Measurements from ENCODE around the gene KCNH3.

KCNH3 gene

DNA sequence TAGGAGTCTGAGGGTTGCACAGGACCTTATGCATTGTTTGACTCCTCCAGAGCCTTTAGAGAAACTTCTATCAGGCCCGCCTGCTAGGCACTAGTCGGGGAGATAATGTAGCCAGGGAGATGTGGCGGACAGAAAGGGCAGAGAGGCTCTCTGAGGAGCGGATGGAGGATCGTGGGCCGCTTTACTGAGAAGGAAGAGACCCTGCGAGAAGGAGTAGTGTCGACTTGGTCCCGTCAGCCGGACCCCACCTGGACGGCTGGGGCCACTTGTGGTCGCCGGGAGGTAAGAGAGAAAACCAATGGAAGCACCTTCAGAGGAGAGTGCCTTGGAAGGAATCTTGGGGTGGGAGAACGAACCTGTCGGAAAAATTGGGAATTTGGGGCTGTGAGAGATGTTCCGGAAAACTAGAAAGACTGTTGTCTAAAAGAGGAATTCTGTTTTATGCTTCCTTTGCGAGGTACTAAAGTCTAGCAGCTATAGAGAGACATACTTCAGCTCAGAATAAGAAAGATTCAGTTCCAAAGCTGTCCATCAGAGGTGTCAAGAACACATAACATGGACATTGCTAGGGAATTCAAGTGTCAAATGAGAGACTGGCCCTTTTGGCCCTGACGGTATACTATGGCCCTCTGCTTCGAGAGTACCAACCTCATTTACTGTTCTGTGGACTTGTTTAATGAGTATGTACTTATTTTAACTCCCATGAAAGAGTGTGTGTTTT lies 29.8 kb downstream of the KCNH3 start:
- intact Hi-C loops (cut with DNase I): no loop called here
- DNase-seq: peak in 1 of 42 donors; percentile 52

DNA sequence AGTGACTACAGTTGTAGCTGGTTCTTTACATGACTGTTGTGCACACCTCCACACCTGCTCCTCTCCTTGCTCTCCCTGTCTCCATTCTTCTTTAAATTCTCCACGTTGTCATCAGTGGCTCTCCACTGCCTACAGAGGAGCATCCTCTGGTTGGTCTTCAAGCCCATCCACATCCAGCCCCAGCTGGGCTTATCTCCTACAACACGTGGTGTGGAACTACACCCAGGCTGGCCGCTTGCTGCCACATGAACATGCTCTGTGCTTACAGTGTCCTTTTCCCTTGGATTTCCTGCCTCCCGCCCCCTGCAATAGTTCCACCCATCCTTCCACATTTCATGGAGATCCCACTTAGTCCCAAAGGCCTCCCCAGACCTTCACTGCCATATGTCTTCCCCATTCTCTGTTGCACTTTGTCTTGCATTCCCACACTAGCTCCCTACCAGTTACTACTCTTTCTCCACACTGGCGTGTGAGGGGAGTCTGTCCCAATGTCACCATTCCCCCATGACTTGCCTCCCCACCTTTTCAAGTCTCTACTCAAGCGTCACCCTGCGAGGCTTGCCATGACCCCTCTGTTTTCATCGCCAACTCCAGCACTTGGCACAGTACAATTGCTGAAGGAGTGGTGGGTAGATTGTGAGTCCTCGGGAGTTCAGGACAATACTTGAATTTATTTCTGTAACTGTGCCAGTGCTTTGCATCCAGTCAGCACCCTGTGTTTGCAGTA lies 38.9 kb downstream of the KCNH3 start:
- peak in 1 of 42 donors; percentile 16 for DNase-seq
- intact Hi-C loops (cut with DNase I): no loop called here

DNA sequence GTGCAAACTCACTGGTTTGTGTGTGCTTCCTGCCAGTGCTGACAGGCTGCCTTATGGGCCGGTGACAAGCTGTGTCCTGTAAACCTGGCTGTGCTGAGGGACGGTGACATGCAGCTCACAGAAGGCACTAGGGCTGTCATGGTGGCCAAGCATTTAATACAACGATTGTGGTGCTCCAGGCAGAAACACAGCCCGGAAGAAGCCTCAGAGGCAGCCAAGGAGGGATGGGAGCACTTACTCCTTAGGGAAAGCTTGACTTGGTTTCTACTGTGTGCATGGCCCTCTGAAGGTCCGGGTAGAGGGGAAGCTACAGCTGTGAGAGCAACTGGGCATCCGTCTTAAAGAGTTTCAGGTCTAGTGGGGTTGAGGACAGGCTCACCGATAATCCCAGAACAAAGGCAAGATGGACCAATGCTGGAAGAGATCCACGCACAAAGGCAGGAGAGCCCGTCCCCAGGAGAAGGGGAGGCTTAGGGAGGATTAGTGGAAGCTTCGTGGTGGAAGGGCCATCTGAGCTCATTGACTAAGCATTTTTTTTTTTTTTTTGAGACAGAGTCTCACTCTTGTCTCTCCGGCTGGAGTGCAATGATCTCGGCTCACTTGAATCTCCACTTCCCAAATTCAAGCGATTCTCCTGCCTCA lies 39.8 kb downstream of the KCNH3 start:
- peak in 1 of 42 donors; percentile 5 for DNase-seq
- intact Hi-C loops (cut with DNase I): no loop called here

DNA sequence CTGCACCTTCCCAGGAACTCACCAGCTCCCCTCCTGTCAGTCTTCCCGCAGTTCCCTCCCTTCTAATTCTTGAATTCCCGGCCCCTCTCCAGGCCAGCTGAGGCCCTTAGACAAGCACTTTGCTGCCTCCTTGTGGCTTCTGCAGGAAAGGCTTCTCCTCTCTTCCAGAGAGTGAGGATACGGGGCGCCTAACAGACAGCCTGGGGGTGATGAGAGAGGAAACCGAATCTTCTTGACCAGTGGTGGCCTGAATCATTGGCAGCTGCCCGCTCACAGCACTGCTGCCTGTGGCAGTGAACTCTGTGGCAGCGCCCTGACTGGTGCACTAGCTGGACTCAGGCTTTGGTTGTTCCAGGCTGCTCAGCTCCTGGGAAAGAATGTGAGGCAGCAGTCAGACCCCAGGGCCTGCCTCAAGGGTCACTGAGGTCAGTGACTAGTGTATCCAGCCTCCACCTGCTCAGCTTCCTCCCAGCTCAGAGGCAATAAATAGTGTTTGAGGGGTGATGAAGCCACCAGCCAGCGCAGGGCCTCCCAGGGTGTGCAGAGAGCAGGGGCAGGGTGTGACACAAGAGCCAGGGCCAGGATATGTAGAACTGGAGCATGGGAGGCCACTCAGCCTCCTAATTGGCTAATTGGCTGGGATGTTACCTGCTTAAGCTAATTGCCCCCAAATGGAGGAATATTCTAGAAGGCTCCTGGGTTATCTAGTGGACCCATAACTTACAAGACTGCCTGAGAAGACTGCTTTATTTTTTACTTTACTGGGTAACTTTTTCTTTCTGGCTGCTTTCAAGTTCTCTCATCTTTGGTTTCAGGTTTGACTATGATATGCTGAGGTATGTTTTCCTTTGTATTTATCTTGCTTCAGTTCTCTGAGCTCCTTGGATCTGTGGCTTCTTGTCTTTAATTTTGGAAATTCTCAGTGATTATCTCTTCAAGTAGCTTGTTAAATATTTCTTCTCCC lies 42.0 kb downstream of the KCNH3 start:
- DNase-seq: peak; percentile 43 to 92 (median 81)
- intact Hi-C loops (cut with DNase I): no loop called here

DNA sequence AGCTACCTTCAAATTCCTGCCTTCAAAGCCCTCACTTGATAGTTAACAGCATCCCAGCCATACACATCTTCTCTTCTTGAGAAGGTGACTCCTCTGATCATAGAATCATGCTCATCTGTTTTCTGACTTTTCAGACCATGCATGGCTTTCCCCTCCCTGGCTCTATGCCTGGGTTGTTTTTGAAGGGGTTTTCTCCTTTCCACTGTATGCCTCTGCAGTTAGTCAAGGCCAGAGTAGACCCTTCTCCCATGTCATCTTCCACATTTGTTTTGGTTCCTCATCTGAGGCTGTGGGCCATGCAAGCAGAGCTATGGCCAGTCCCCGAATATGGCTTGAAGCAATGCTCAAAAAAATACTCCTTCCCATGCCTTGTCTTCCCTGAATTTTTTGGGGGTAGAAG lies 43.4 kb downstream of the KCNH3 start:
- DNase-seq: no peak
- intact Hi-C loops (cut with DNase I): no loop called here

DNA sequence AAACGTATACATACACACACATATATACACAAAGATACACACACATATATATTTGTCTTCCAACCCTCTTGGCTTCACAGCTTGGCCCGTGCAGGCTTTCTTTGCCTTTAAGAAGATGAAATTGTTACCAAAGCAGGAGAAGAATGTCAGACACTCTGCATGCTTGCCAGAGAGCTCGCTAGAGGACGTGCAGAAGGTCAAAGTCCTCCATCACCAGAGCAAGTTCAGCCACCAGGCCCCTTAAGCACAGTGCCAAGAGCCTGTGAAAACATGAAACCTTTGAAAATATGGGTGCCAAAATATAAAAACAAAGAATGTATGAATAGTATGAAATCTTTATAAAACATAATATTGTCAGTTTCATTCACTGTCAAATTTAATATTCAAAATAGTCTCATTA lies 44.0 kb downstream of the KCNH3 start:
- DNase-seq: peak in 1 of 42 donors; percentile 32
- intact Hi-C loops (cut with DNase I): no loop called here

DNA sequence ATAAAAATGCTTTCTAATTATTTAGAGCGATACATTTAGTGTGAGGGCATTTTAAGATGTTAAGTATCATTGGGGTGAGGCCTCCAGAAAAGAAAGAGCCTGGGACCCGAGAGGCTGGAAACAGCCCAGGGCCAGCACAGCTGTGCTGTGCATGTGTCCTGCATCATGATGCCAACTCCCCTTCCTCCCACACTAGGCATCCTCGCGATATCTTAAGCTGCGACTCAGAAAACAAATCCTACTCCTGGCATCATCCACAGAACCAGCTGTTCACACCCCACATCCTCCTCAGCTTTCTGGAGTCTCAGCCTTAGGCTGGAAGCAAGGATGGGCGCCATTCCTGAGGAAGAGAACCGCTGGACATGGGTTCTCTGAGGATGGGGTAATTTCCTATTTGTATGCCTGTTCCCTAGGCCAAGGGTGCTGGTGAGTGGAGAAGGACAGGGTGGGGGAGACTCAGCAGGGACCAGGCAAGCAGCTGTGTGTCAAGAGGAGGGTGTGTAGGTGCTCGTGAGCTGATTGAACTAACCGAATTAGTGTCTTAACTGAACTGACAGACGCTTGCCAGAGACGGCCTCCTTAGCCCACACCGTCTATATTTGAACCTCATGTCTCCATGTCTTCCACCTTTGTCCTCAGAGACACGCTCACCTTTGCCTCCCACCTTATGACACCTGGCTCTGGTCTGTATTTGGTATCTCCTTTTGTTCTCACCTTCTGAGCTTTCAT lies 44.7 kb downstream of the KCNH3 start:
- peak in 26 of 42 donors; percentile 14 to 68 (median 32) for DNase-seq
- intact Hi-C loops (cut with DNase I): no loop called here

DNA sequence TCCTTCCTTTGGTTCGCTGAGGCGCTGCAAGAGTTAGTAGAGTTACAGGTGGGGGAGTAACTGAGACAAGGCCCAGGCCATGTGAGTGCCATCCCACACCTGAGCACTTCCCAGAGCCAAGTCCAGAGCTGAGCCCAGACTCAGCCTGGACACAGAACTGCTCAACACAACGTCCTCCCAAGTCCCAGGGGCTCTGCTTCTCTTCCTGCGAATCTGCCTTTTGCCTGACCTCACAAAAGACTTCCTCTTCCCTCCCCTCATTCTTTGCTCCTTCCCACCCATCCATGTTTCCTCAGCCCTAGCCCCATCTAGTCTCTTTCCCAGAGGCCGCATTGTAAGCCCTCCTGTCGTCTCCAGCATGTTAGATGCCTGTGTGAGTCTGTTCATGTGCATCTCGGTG lies 45.8 kb downstream of the KCNH3 start:
- intact Hi-C loops (cut with DNase I): no loop called here
- DNase-seq: no peak

DNA sequence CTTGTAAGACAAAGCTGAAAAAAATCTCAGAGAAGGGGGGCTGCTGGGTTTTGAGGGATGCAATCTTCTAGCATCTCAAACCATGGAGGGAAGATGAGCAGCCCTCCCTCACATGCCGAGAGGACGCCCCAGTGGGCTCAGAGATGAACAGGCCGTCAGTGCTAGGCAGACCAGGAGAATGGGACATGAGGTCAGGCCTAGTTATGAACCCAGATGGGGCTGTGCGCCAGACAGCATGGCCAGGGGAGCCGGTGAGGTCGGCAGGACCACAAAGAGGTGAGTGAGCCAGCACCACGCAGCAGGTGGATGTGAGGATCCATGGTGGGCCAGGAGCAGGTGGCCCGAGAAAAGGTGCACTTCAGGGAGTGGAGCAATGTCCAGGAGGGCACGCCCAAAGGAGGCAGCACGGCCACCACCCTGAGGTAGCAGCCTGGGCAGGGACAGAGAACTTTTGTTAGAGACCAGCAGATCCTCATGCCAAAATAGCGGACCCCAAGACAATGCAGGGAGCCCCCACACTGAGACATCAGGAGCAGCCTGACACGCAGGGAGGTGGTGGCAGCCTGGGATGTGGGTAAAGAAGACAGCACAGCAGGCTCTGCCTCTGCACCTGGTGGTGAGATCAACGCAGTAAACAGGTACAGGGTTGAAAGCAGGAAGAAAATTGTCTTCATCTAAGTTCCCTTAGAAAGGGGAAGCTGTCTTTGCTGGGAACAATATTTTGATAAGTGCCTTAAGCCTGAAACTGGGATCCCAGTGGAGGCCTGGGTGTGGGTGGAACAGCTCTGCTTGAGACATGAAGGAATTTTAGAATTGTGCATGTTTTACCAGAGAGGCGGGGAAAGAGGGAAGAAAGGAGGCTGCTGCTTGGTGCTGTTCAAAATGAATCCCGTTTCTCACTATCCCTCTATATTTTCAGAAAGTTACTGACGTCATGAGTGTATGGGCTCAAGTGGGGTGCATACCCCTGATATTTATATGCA lies 46.9 kb downstream of the KCNH3 start:
- intact Hi-C loops (cut with DNase I): no loop called here
- peak in 29 of 42 donors; percentile 11 to 78 (median 42) for DNase-seq

DNA sequence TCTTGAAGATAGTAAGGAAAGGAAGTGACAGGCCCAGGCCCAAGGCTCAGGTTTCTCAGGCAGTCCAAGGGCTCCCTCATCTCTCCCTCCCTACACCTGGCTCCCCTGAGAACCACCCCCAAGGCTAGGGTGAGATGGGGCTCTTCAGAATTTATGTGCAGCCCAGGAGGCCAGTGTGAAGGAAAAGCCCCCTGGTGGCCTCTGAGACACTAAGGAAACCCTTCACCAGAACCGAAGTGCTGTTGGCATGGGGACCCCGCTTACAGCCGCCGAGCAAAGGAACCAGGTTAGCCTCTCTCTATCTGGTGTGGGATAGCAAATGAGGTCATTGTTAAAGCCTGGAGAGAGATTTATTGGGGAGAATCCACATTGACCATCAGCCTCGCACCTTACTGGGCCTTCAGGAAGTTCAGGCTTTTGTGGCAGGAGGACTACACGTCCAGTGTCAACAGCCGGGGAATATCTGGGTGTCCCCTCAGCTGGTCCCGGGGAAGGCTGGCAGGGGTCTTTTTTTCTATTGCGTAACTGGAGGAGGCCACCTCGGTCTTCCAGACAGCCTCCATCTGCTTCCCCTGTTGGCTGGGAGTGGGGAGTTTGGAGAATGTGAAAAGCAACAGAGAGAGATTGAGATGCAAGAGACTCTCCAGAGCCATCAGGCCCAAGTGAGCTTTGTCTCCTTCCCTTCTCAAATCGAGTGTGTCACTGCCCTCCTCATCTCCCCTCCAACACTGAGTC lies 48.5 kb downstream of the KCNH3 start:
- no peak for DNase-seq
- intact Hi-C loops (cut with DNase I): no loop called here

DNA sequence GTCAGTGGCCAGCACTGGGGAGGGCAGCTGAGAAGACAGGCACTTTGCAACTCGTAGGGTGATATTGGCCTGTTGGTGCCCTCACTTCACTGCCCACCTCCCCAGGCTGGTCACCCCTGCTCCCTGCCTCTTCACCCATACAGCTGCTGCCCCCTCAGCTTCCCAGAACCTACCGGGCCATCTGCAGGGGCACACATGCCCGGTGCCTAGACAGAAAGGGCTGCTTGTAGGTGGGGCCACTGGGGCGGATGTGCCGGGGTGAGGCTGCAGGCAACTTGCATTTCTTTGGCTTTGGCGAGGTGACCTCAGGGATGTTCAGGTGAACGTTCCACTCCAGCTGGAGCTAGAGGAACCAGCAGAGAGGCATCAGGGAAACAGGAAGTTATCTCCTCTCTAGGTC lies 49.5 kb downstream of the KCNH3 start:
- DNase-seq: no peak
- intact Hi-C loops (cut with DNase I): no loop called here

DNA sequence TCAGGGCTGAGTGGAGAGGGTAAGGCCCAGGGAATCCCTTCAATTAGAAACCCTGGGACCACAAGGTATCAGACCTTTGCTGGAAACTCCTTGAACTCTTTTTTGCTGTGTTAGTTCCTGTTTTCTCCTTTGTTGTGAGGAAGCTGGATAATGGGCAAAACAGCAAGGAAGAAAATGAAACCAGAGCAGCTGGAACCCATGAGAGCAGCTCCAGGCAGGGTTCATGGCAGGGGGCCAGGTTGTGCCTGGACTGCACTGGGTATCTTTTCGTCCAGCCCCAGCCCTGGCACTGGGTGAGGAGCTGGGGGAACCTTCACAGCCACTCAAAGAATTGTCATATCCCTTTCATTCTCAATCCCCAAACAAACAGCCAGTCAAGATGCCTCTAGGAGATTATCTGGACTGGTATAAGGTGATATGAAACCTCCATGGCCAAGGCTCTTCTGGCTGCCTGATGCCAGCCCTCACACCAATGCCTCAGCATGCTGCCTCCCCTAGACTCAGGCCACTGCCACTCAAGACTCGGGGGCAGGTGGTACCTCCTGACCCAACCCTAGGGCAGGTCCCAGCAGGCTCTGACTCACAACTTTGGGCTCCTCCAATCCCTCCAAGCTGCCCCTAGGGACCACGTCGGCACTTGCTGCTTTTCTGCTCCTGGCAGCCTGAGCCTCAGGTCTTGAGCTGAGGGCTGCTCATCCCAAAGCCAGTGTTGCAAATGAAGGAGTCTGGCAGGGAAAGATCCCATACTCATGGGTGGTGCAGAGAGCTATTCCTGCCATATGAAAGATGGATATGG lies 50.1 kb downstream of the KCNH3 start:
- intact Hi-C loops (cut with DNase I): no loop called here
- DNase-seq: peak in 17 of 42 donors; percentile 16 to 59 (median 33)

DNA sequence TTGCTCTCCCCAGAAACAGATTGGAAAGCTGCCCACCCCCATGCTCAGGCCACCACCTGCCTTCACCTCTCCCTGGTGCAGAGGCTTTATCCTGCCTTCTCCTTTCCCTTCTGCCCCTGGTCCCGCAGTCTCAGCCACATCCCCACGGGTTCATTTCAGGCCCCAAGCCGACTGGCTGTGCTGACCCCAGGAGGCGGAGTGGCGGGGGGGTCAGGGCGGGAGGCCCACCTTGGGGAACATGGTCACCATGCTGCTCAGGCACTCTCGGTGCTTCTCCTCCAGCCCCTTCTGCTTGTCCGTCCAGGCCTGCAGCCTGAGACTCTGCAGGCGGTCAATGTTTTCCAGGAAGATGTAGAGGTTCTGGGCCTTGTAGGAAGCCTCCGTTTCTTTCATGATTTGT lies 59.7 kb downstream of the KCNH3 start:
- intact Hi-C loops (cut with DNase I): no loop called here
- no peak for DNase-seq

DNA sequence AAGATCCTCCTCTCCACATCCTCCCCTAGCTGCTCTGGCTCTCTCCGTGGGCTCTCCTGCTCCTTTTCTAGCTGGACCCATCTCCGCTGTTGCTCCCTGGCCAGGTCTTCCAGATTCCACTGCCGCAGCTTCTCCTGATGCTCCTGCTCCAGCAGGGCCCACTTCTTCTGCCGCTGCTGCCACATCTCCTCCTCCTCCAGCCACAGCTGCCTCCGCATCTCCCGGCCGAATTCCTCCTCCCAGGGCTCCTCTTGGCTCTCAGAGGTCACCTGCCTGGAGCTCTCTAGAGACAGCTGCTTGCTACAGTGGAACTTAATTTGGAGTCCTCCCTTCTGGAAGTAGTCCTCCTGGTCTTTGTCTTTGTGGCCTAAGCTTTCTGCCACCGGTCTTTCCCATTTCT lies 61.1 kb downstream of the KCNH3 start:
- no peak for DNase-seq
- intact Hi-C loops (cut with DNase I): no loop called here

DNA sequence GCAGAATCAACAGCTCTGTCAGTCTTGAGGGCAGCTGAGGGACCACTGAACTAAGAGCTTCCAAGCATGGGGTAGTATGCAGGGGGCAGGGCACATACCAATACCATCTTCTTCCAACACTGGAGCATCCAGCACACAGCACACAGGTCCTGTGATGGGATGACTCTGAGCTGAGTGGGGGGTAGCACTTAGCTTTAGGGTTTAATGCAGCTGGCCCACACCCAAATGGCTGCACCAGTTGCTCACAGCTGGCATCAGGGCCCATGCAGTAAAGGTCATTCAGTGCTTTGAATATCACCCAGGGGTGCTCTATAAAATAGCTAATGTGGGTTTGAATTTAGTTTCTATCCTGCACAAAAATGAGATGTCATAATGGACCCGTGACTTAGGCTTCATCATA lies 64.9 kb downstream of the KCNH3 start:
- no peak for DNase-seq
- intact Hi-C loops (cut with DNase I): no loop called here

DNA sequence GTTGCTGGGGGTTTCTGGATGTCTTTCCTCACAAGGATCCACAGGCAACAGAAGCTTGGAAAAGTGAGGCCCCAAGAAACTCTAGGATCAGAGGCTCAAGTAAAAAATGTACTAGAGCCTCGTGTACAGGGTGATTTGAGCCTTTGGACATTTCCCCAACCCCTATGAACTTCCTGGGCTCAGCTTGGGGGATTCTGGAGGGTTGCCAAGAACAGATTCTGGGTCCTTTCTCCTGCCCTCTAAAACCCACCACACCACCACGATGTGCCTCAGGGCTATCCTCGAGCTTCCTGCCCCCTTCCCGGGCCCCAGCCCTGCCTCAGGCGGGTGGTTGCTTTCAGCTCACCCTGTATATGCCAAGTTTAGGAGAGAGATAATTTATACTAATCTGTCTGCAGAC lies 66.0 kb downstream of the KCNH3 start:
- intact Hi-C loops (cut with DNase I): no loop called here
- no peak for DNase-seq
